Neural progenitor cell (in vitro differentiated cells): Measurements from ENCODE around the gene ZNF655. TPM values are rescaled to one million over a fixed set of nuclear protein-coding genes. Genes with fewer than 3 reads are reported as not detected.
A peak's percentile ranks its signal among the peaks of the same experiment; 100 is the strongest.

Experiments used
- DNase-seq: peaks from one replicate; pipeline ENCODE4 v3.0.0-alpha.2; 2016; ENCODE audit warnings: low spot score
- H2AFZ ChIP-seq: fragments of 200-600 bp; sonication (generic); replicated peaks from 2 replicates; pipeline ENCODE4 v1.6.1; 2016; ENCODE audit warnings: antibody characterized with exemption
- H3F3A ChIP-seq: fragments of 200-600 bp; sonication (generic); 2 replicates; pipeline ENCODE4 v1.6.1; 2016; ENCODE audit warnings: antibody characterized with exemption, low read depth
- H3K27ac ChIP-seq: fragments of 200-600 bp; sonication (generic); 2 replicates; pipeline ENCODE4 v1.5.1; 2016; ENCODE audit warnings: mild to moderate bottlenecking
- H3K27me3 ChIP-seq: fragments of 200-600 bp; sonication (generic); 2 replicates; pipeline ENCODE4 v1.6.1; 2016; ENCODE audit warnings: mild to moderate bottlenecking, moderate library complexity
- H3K36me3 ChIP-seq: fragments of 200-600 bp; sonication (generic); 2 replicates; pipeline ENCODE4 v1.5.1; 2016
- H3K4me1 ChIP-seq: fragments of 200-600 bp; sonication (generic); 2 replicates; pipeline ENCODE4 v1.6.1; 2016; ENCODE audit warnings: mixed run types
- H3K4me2 ChIP-seq: fragments of 200-600 bp; sonication (generic); 2 replicates; pipeline ENCODE4 v1.6.1; 2016
- H3K4me3 ChIP-seq: fragments of 200-600 bp; sonication (generic); 2 replicates; pipeline ENCODE4 v1.5.1; 2016
- H3K79me2 ChIP-seq: fragments of 200-600 bp; sonication (generic); 2 replicates; pipeline ENCODE4 v1.6.1; 2016; ENCODE audit warnings: low read depth
- H3K9ac ChIP-seq: fragments of 200-600 bp; sonication (generic); 2 replicates; pipeline ENCODE4 v1.6.1; 2016
- H3K9me3 ChIP-seq: fragments of 200-600 bp; sonication (generic); 2 replicates; pipeline ENCODE4 v1.5.1; 2016; ENCODE audit warnings: low read depth
- H4K20me1 ChIP-seq: fragments of 200-600 bp; sonication (generic); 2 replicates; pipeline ENCODE4 v1.6.1; 2016; ENCODE audit warnings: low read depth
- H3K27ac Mint-ChIP-seq: 3 replicates; pipeline ENCODE4 v1.8.0; 2021; ENCODE audit warnings: mixed read lengths
- H3K27me3 Mint-ChIP-seq: 2 replicates; pipeline ENCODE4 v1.8.0; 2022; ENCODE audit warnings: low read depth, mild to moderate bottlenecking, inconsistent platforms, moderate library complexity, mixed read lengths; ENCODE audit not compliant: insufficient read depth
- H3K36me3 Mint-ChIP-seq: 3 replicates; pipeline ENCODE4 v1.8.0; 2021; ENCODE audit warnings: mixed read lengths
- H3K4me1 Mint-ChIP-seq: 3 replicates; pipeline ENCODE4 v1.8.0; 2021; ENCODE audit warnings: mixed read lengths
- H3K4me3 Mint-ChIP-seq: 3 replicates; pipeline ENCODE4 v1.8.0; 2021; ENCODE audit warnings: mild to moderate bottlenecking, moderate library complexity, mixed read lengths
- H3K9me3 Mint-ChIP-seq: 3 replicates; pipeline ENCODE4 v1.8.0; 2020; ENCODE audit warnings: mixed read lengths
- EZH2 ChIP-seq: fragments of 200-600 bp; sonication (generic); IDR thresholded peaks from 2 replicates; pipeline ENCODE4 v1.6.1; 2017; ENCODE audit warnings: antibody characterized with exemption, mild to moderate bottlenecking, moderate library complexity
- EZH2phosphoT487 ChIP-seq: fragments of 200-600 bp; sonication (generic); IDR thresholded peaks from 2 replicates; pipeline ENCODE4 v1.6.1; 2017; ENCODE audit warnings: antibody characterized with exemption
- total RNA-seq: library from RNA; depleted of rRNA; stranded (reverse); fragments of >200 nt; gene quantifications from 2 replicates; pipeline ENCODE4 v1.2.3, GENCODE V29; 2015; ENCODE audit warnings: low replicate concordance
- TF ChIP-seq, protein P1 (sequence below): fragments of 200-600 bp; sonication (generic); IDR thresholded peaks from 2 replicates; pipeline ENCODE4 v1.5.1; 2017; ENCODE audit warnings: antibody characterized with exemption, mild to moderate bottlenecking

ZNF655 gene, protein sequence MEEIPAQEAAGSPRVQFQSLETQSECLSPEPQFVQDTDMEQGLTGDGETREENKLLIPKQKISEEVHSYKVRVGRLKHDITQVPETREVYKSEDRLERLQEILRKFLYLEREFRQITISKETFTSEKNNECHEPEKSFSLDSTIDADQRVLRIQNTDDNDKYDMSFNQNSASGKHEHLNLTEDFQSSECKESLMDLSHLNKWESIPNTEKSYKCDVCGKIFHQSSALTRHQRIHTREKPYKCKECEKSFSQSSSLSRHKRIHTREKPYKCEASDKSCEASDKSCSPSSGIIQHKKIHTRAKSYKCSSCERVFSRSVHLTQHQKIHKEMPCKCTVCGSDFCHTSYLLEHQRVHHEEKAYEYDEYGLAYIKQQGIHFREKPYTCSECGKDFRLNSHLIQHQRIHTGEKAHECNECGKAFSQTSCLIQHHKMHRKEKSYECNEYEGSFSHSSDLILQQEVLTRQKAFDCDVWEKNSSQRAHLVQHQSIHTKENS
- total RNA-seq = 59.3 and 66.3 TPM in 2 replicates

DNA sequence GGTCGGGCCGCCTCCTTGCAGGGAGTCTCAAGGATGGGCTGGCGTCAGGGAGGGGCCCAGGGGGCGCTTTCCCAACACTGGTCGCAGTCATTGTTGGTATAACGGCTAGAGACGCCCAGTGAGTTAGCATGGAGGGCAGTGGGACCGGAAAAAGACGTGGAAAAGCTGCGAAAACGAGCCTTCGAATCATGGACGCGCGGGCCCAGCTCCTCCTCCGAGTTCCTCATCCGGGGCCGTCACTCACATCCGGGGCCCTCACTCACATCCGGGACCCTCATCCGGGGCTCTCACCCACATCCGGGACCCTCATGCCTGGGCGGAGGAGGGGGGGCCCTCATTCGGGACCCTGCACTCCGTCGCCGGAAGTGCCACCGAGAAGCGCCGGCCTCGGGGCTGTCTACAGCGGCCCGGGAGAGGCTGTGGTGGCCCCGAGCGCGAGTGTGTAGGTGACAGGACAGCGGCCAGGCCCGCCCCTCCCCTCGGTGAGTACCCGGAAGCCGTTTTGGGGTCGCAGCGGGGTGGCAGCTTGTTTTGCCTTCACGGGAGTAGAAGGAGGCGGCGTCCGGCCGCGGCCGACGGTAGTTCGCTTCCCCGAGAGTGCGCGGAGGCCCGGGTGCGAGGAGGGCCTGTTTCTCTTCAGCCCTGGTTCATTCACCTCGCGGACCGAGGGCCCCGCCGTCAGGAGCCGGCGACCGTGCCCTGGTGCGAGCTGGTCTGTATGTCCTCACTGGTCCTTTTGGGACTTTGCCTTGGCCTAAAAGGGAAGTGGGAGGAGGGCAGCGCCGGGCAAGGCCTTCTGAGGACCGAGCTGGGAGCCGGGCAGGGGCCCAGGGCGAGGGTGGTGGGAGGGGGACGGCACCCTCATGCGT, at the start of gene ZNF655:
Gene ZNF655 (plus strand): TSS at position 337 of the 869 bp plus-strand sequence. CDS start 1,918 bp downstream, outside the sequence.
- Histone ChIP-seq H3K79me2 (peaks cover 64% of the 10 kb centered on the region), H3K4me2 (peak within 1 kb of the TSS; percentile 82), H4K20me1 (peaks cover 15% of the 10 kb centered on the region), H3K9me3 (no peaks in the 10 kb centered on the region), H3F3A (peaks cover 11% of the 10 kb centered on the region), H2AFZ (peak within 1 kb of the TSS; percentile 91), H3K36me3 (no peaks in the 10 kb centered on the region), H3K4me1 (peaks cover 14% of the 10 kb centered on the region), H3K27ac (peak within 1 kb of the TSS; percentile 93), H3K9ac (peak within 1 kb of the TSS; percentile 99), H3K4me3 (peak within 1 kb of the TSS; percentile 95), H3K27me3 (no peaks in the 10 kb centered on the region)
- H3K4me1 Mint-ChIP-seq = peaks cover 15% of the 10 kb centered on the region
- peaks cover 3% of the 10 kb centered on the region for H3K27me3 Mint-ChIP-seq
- no peaks in the 10 kb centered on the region for H3K9me3 Mint-ChIP-seq
- H3K27ac Mint-ChIP-seq = peak within 1 kb of the TSS; percentile 97
- TF ChIP-seq EZH2phosphoT487 = no peak
- TF ChIP-seq EZH2 = no peak
- TF ChIP-seq, protein P1, sequence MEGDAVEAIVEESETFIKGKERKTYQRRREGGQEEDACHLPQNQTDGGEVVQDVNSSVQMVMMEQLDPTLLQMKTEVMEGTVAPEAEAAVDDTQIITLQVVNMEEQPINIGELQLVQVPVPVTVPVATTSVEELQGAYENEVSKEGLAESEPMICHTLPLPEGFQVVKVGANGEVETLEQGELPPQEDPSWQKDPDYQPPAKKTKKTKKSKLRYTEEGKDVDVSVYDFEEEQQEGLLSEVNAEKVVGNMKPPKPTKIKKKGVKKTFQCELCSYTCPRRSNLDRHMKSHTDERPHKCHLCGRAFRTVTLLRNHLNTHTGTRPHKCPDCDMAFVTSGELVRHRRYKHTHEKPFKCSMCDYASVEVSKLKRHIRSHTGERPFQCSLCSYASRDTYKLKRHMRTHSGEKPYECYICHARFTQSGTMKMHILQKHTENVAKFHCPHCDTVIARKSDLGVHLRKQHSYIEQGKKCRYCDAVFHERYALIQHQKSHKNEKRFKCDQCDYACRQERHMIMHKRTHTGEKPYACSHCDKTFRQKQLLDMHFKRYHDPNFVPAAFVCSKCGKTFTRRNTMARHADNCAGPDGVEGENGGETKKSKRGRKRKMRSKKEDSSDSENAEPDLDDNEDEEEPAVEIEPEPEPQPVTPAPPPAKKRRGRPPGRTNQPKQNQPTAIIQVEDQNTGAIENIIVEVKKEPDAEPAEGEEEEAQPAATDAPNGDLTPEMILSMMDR = no peak
- peak within 1 kb of the TSS; percentile 95 for H3K4me3 Mint-ChIP-seq
- peak; percentile 96 for DNase-seq
- H3K36me3 Mint-ChIP-seq = peaks cover 34% of the 10 kb centered on the region

DNA sequence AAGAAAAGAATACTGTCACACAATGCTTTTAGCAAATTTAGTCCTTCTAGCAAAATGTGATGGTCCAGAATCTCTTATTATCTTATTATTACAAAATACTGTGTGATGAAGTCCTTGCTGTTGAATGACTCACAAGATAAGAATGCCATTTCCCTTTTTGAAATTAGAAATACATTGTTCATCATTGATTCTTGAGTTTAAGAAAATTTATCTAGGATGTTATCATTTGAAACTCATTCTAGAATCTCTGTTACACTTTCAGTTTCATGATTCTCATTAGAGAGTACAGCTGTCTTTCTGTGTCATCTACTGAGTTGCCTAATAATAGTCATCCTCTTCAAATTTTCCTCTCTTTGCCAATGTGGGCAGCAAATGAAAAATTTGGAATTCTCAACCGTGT, 44.4 kb upstream of the ZNF655 start:
- H3K36me3 Mint-ChIP-seq = peaks cover 24% of the 10 kb centered on the region
- H4K20me1 ChIP-seq = no peaks in the 10 kb centered on the region
- TF ChIP-seq EZH2 = no peak
- TF ChIP-seq, protein P1 = no peak
- no peak for TF ChIP-seq EZH2phosphoT487

DNA sequence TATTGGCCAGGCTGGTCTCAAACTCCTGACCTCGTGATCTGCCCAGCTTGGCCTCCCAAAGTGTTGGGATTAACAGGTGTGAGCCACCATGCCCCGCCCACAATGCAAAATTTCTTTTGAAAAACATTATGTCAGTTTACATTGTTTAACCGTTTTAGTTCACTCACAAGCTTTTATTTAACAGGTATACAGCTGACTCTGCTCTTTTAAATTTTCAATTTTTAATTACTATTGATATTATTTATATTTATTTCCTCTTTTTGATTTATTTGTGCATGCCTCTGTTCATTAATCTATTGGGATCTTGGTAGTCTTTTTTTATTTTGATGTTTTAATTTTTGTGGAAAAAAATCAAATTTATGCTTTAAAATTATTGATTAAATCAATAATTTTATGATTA, 37.0 kb upstream of the ZNF655 start:
- Histone ChIP-seq H3K9ac (no peak overlapping the region), H3K27me3 (no peaks in the 10 kb centered on the region), H3F3A (no peaks in the 10 kb centered on the region), H3K36me3 (no peaks in the 10 kb centered on the region), H3K27ac (no peak overlapping the region), H2AFZ (no peak overlapping the region), H3K4me3 (no peak overlapping the region), H3K9me3 (no peaks in the 10 kb centered on the region), H3K4me1 (no peaks in the 10 kb centered on the region), H3K79me2 (no peaks in the 10 kb centered on the region), H3K4me2 (no peak overlapping the region), H4K20me1 (no peaks in the 10 kb centered on the region)
- no peak for DNase-seq
- Mint-ChIP-seq H3K36me3 (peaks cover 32% of the 10 kb centered on the region), H3K27ac (no peak overlapping the region), H3K27me3 (peaks cover 2% of the 10 kb centered on the region), H3K4me1 (no peaks in the 10 kb centered on the region), H3K4me3 (no peak overlapping the region), H3K9me3 (no peaks in the 10 kb centered on the region)
- TF ChIP-seq EZH2phosphoT487 = no peak
- TF ChIP-seq, protein P1 = no peak
- TF ChIP-seq EZH2 = no peak

More for the DNA sequence above, 44.4 kb upstream of the ZNF655 start:
- Histone ChIP-seq H3F3A (no peaks in the 10 kb centered on the region), H2AFZ (no peak overlapping the region), H3K4me2 (no peak overlapping the region), H3K4me1 (no peaks in the 10 kb centered on the region), H3K4me3 (no peak overlapping the region), H3K36me3 (no peaks in the 10 kb centered on the region), H3K27ac (no peak overlapping the region), H3K9me3 (no peaks in the 10 kb centered on the region), H3K9ac (no peak overlapping the region), H3K79me2 (peaks cover 16% of the 10 kb centered on the region), H3K27me3 (no peaks in the 10 kb centered on the region)
- Mint-ChIP-seq H3K27ac (no peak overlapping the region), H3K9me3 (no peaks in the 10 kb centered on the region), H3K4me1 (no peaks in the 10 kb centered on the region), H3K27me3 (peaks cover 3% of the 10 kb centered on the region), H3K4me3 (no peak overlapping the region)
- no peak for DNase-seq
